Activated CD8-positive, alpha-beta memory T cell treated with anti-CD3 and anti-CD28 coated beads, Interleukin-2, amount 50 U/mL, for 24 hours (primary cell): ENCODE data around the gene CDON.
"Not testable (repeated sequence)": the region's sequence is repeated elsewhere in the genome, so short reads cannot be mapped to it uniquely, and the experiment has no call there.

Source experiments
- DNase-seq: peaks from one replicate; pipeline ENCODE4 v3.0.0-alpha.2; 2020; ENCODE audit errors: extremely low read depth

Gene CDON

DNA sequence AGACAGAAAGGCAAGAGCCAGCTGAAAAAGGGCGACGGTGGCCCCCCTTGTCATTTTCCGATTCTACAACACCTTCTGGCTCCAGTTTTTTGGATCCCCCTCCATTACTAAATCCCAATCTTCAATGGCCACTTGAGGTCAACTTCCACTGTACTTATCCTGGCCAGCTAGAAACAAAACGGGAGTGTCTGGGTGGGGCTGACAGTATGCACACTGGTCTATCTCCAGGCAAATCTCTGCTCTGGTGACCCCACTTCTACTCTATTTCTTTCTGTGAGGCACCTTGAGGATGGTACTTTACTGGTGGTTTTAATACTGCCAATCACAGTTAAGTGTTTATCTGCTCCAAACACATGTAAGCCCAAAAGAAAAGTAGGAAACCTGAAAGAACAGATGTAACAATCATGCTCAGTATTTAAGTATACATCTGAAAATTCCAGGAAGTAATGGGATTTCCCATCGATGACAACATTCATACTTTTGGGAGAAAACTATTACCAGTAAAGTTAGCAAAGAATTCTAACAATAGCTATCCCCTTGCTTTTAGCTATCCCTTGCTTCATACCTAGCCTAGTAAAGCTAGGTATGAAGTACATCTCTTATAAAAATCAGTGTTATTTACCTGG lies 16.0 kb downstream of the CDON start:
- DNase-seq: no peak

DNA sequence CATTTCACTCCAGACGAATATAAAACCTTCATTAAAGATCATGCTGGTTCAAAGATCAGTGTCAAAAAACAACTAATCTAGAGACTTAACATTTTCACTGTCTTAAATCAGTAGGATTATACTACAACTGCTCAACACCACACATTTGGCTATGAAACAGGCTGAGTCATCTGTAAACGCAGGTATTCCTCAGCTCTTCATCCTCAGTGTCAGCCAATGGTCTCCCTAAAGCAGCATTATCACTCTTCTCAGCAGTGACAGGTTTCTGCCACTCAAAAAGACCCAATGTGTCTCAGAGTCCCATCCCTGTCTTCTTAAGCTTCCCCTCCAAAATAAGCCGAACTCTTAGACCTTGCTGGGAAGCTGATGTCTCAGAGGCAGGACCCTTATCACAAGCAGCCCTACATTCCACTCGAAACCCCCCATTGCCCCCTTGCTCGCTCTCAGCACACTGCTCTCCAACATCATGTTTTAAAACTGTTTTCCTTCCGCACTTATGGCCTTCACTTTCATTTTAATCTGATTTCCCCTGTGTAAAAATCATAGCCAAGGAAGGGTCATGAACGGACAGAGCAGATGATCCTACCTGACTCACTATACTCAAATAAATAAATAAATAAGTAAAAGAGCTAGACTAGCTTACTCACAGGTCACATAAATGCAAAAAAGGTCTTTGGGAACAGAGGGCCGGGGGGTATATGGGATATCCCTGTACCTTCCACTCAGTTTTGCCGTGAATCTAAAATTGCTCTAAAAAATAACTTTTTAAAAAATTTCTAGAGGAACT lies 23.0 kb downstream of the CDON start:
- DNase-seq: no peak

GRCh38 chr11:126035718-126036117 lies 26.9 kb downstream of the CDON start:
- DNase-seq: no peak

- no peak for DNase-seq
These were observed 27.7 kb downstream of the CDON start for GRCh38 chr11:126034933-126035425.

- no peak for DNase-seq
These were observed 28.4 kb downstream of the CDON start for GRCh38 chr11:126034039-126034932.

- DNase-seq: no peak
These were observed 30.3 kb downstream of the CDON start for GRCh38 chr11:126032375-126032774.

DNA sequence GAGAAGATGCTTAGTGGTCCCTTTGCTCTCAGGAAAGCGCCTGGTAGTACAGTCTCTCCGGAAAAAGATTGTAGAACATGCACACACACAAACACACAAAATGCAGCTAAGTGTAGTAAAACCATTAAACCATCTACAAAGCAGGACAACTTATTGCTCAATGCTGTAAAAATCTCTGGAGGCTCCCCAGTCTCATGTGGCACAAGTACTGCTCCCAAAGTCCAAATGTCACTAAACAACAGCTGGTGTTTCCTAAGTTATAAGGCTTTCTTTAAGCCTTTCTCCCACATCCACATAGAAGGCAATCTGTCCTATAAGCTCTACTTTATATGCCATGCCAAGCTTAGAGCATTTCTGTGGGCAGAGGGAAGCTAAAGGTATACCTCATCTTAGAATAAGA lies 32.9 kb downstream of the CDON start:
- DNase-seq: no peak

GRCh38 chr11:126029237-126029636 lies 33.4 kb downstream of the CDON start:
- DNase-seq: no peak

DNA sequence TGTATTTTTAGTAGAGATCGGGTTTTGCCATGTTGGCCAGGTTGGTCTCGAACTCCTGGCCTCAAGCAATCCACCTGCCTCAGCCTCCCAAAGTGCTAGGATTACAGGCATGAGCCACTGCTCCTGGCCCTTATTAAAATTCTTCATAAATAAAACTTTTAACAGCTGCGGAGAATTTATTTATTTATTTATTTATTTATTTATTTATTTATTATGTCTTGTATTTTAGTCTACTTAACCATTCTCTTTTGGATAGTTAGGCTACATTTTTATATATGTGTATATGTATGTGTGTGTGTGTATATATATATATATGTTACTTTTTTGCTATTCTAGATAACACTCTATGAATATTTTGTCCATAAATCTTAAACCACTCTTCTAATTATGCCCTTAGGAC lies 34.1 kb downstream of the CDON start:
- not testable (repeated sequence) for DNase-seq

DNA sequence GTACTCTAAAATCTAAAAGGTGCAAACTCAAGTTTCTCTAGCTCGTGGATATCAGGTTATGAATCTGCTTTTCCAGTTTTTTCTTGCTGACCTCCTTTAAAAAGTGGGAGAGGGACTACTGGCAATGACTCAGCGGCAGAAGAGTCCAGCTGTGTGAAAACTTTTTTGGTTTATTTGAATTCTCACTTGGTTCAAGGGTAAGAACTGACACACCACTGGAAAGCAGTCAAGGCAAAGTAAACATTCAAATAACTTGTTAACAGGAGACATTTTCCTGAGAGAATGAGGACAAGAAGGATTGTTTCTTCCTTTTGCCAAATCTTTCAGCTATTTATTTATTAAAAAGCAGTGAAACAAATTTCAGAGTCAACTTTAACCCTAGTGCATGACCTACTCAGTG lies 36.1 kb downstream of the CDON start:
- no peak for DNase-seq

DNA sequence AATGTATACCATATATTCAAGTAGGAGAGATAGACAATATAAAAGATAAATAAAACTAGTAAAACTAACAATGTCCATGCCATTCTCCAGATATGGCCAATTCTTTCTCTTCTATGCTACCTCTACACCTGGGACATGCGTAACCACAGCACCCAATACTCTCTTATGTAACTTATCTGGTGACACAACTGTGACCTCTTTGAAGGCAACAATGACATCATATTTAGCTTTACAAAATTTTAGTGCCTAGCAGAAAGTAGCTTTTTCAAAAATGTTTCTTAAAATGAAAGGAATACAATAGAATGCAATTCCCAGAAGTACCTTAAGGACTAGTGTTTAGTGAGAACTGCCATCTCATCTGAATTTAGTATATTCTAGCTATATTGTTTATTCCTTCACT lies 36.8 kb downstream of the CDON start:
- no peak for DNase-seq

DNA sequence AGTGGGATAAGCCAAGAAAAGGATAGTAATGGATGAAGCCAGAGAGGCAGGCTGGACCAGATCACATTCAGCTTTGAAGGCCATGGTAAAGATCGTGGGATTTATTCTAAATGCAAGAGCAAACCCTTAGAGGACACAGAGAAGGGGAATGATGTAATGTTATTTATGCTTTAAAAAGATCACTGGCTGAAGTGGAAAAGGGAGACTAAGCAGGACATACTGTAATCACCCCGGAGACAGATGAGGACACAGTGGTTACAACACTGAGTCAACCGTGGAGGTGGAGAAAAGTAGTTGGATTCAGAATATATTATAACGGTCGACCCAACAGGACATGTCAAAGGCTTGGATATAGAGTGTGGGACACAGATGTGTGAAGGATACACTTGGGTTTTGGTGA lies 38.5 kb downstream of the CDON start:
- DNase-seq: no peak

GRCh38 chr11:126012852-126013251 lies 49.8 kb downstream of the CDON start:
- DNase-seq: no peak

GRCh38 chr11:126011754-126012153 lies 50.9 kb downstream of the CDON start:
- DNase-seq: no peak

GRCh38 chr11:126011265-126011664 lies 51.4 kb downstream of the CDON start:
- DNase-seq: no peak

DNA sequence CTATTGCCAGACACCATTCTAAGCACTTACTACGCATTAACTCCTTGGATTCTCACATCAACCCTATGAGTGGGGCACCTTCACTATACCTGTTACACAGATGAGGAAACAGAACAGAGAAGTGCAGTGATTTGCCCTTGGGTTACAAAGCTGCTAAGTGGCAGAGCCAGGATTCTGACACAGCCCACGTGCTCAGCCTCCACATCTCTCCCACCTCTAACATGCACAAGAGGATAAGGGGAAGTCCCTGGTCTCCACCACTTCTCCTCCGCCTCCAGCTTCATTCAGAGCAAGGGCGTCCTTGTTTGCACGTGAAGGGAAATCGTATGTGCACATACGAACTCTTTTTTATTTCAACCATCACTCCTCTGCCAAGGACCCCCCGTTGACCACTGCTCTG lies 53.7 kb downstream of the CDON start:
- no peak for DNase-seq

DNA sequence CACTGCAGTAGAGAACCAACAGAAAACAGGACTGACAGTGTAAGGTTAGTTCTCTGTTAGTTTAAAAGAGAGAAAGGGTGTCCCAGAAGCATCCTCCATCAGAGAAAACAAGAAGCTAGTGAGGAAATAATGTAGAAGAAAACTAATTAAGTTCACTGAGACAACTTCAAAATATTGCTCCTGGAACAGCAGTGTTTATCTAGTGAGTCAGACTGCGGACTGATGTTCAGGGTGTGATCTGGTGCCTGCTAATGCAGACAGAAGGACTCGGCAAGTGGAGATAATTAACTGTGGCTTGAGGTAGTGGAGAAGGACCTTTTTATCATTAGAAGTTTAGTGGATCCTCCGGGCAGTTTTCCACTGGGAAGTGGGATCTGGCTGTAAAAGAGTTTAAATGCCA lies 55.4 kb downstream of the CDON start:
- no peak for DNase-seq

GRCh38 chr11:126006068-126006467 lies 56.6 kb downstream of the CDON start:
- DNase-seq: no peak

DNA sequence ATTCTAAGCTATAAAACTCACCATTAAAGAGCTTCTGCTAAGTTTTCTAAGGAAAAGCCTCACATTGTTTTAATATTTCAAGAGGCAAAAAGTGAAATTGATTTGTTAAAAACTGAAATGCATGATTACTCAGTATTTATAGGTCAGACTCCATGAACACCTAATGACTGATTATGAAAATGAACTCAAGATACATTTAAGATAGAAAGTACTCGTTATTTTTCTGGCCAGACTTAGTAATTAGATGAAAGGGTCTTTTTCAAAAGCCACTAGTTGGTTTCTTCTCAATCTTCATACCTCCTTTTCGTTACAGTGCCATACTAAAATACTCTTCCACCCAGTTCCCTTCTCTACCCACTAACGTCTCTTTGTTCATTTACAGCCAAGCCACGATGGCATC lies 60.5 kb downstream of the CDON start:
- no peak for DNase-seq

DNA sequence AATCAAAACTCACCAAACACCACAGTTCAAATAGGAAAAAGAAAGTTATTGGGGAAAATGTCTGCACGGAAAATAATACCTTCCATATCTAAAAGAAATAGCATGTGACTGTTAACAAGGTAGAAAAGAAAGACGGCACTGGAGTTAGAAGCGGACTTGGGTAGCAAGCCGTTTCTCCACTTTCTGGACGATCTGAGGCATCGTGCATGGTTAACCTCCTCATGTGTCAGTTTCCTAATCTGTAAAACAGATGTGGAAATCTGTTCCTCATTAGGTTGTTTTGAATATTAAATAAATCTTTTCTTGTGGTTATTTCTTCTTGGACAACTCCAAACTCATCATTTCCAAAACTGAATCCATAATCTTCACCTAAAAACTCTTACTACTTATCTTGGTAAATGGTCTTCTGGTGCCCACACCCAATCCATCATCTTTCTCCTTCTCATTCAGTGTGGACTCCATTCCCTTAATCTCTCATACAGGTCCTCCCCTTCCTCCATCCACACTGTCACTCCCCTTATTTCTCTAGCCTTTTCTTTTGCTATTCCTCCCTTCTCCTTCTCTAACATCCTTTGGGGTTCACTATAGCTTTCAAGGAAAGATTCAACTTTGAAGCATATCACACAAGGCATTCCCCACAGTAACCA lies 63.3 kb downstream of the CDON start:
- no peak for DNase-seq

DNA sequence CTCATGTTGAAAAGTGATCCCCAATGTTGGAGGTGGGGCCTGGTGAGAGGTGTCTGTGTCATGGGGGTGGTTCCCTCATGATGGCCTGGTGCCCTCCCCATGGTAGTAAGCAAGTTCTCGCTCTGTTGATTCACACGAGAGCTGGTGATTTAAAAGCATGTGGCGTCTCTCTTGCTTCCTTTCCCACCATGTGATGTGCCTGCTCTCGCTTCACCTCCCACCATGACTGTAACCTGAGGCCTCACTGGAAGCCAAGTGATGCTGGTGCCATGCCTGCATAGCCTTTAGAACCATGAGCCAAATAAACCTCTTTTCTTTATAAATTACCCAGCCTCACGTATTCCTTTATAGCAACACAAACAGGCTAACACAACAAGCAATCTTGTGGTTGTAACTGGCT lies 64.4 kb downstream of the CDON start:
- no peak for DNase-seq

- no peak for DNase-seq
These were observed 67.4 kb downstream of the CDON start for GRCh38 chr11:125995313-125995712.
